Stimulated activated CD4-positive, alpha-beta T cell treated with anti-CD3 and anti-CD28 coated beads, Interleukin-1b, Interleukin-23, amount 100 ng/mL, for 1 hour (primary cell): Measurements from ENCODE around the gene FOXA2.

ENCODE experiments used
- DNase-seq, 2 donors: peaks; one replicate each; pipeline ENCODE4 v3.0.0-alpha.2; 2020; ENCODE audit warnings: low read depth in 2 of 2

Gene FOXA2

DNA sequence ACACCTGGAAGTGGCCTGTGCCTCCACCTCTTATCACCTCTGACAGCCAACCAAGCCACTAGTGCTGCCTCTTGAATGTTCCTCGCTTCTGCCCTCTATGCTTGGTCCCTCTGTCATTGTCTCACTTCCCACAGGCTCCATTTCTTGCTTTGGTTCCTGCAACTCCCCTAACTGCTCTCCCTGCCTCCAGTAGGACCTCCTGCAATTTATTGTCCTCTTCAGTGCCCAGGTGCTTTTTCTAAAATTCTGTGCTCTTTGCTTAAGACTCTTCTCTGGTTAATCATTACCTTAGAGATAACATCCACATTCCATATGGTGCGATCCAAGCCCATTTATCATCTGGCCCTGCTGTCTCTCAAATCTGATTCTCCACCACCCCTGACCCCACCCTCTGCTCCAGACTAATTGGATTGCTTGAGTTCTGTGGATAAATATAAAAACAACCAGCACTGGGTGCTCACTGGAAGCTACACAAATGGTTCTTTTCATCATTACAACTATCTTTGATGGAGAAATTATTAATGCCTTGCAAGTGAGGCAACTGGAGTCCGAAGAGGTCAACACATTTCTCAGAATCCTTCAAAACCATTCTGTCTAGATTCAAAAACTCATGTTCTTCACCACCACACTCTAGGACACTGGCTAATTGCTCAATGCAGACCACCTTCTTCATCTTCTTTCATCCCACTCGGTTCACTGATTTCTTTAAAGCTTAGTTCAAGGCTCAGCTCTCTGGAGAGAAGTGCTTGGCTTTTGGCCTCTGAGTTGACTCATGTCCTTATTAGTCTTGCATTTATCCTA, 47.2 kb downstream of the FOXA2 start:
- DNase-seq, result no peak

DNA sequence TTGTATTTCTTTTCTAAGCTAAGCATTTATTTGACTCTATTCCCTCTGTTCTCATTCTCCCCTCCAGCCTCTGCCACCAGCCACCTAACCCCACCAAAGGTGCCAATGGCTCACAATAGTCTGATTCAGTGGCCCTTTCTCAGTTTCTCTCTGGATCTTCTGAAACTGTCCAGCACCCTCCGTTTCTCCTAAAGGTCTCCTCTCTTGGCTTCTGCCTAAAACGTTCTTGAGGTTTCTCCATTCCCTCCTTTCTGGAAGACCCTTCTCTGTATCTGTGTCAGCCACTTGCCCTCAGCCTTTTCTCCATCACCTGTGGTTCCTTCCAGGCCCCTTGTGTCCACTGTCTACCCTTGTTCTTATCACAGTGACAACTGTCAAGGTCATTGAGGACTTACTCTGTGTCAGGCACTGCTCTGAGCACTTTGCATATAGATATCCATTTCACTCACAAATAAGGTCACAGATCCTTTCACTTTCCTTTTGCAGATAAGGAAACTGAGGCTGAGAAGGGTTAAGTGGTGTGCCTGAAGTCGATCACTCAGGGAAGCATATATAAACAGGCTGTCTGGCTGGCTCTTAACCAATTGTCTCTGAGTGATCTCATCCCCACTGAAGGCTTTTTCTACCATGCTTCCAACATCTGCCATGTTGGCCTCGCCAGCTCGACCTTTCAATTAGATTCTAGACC, 48.1 kb downstream of the FOXA2 start:
- DNase-seq, result no peak

DNA sequence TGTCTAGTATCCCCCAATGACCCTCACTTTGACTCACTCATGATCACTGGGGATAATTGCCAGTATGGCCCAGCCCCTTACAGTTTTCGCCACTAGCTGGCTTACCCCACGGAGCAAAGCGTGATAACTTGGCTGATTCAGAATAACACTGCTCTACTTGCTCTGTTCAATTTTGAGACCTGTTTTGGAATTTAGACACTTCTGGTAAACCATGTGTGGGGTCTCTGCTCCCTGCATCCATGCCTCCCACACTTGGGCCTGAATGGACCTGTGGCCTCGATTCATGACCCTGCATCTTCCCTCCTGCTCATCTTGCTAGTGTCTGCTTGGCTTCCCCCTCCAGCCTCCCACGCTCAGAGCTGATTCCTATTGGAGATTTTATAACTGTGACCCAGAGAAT, 48.9 kb downstream of the FOXA2 start:
- DNase-seq, result no peak

DNA sequence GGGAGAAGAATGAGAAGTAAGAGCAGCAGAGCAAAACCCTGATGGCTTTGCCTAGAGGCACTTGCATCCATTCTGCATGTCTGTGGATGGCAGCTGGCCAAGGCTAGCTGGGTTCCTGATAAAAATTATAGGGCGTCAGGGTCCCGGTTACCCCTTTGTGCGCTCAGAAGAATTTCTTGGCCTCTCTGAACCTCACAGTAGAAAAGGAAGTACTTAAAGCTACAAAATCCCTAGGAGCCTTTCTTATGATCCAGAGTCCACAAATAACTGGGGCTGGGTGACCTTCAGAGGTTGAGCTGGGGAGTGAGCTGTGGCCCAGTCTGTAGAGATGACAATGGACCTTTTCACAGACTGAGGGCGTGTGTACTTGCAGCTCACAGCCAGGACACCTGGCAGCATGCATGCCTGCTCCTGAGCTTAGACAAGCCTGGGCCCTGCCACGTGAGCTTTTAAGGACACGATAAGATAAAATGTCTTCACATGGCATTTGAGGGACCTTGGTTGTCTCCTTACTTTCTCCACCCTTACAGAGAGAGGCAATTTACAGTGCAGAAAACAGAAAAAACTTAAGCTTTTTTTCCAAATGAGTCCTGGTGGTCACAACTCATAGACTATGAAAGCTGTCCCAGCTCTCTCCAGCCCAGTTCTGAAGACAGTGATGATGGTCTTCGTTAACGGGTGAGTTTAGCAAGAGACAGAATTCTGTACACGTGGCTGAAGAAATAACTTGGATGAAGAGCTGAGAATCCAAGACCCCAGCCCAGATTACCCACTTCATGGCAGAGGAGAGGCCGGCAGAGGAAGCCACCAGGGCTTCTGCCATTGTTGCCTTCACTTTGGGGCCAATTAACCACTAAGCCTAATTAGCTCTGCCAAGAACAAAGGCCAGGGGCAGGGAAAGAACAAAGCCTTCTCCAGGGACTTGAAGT, 50.3 kb downstream of the FOXA2 start:
- no peak for DNase-seq

DNA sequence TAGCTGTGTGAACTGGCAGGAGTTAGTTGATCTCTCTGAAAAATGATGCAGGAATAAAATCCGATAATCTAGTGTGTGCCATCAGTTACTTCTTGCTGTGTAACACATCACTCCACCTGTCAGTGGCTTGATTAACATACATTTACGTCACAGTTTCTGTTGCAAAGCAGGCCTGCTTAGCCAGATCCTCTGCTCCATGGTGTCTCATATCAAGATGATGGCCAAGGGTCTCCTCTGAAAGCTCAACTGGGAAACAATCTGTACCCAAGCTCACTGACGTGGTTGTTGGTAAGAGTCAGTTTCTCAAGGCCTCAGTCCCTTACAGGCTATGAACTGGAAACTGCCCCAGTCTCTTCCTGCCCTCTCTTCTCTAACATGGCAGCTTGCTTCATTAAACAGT, 51.8 kb downstream of the FOXA2 start:
- no peak for DNase-seq

DNA sequence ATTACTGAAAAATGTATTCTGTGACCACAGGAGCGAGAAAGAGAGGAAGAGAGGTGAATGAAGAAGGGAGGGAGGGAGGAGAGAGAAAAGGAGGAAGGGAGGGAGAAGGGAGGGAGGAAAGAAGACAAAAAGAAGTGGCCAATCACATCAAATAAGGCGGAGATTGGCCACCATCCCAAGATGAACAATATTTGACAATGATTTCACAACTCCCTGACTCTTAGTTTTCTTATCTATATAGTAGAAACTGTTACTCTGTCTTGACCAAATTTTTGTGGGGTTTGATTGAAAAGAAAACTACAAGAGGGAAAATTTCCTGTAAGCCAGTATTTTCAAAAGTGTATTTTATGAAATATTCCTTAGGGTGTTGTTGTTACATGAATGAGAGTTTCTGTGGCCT, 52.6 kb downstream of the FOXA2 start:
- no peak for DNase-seq

DNA sequence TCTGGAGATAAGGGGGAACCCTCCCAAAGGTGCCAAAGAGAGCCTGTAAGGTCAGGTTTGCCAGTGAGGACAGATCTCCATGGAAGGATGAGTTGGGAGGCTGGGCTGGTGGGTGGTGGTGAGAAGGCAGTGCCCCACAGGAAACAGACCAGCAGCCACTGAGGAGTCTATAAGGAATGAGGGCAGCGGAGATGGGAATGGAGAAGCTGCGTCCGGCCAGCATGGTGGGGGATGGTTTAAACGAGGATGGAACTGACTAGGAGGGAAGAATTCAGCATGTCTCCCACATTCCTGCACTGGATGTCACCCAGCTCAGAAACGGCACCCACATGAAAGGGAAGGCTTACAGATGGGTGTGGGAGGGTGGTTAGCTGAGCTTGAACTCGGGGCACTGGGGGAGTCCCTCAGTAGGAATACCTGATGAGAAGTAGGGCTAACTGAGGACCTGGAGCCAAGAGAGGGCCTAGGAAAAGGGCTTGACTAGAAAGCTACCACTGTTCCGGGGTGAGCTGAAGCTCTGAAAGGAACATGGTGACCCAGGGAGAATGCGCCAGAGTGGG, 53.2 kb downstream of the FOXA2 start:
- no peak for DNase-seq
